Fibroblast of skin of right quadriceps (primary cell): Measurements from ENCODE around the gene QSOX1.

ENCODE experiments used
- DNase-seq: peaks from one replicate; pipeline ENCODE4 v3.0.0-alpha.2; 2013

The QSOX1 gene

GRCh38 chr1:180238675-180239074 is 84.0 kb downstream of the QSOX1 start:
- DNase-seq = no peak

- no peak for DNase-seq
These were observed 84.8 kb downstream of the QSOX1 start for GRCh38 chr1:180239145-180240096.

DNA sequence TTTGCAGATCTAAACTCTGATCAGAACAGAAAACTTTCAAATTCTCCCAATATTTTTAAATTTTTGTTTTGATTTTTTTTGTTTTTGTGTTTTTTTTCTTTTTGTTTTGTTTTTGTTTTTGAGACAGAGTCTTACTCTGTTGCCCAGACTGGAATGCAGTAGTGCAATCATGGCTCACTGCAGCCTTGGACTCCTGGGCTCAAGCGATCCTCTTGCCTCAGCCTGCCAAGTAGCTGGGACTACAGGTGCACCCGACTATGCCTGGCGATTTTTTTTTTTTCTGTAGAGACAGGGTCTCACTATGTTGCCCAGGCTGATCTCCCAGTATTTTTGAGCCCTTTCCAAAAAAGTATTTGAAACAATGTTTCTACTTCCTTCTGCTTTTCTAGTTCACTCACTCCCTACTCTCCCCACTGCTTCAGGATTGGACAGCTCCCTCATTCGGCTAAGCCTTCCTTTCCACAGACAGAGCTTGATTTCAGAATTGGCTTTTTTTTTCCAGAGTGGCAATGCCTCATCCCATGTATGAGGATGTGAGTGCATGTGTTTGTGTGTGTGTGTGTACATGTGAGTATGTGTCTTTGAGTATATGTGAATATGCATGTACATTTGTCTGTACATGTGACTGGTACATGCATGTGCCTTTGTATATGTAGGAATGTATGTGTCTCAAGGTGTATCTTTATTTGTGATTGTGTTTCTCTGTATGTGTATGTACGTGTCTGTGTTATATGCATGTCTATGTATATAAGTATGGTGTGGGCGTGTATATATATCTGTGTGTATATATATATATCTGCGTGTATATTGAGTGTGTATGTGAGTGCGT is 87.3 kb downstream of the QSOX1 start:
- DNase-seq = no peak

GRCh38 chr1:180243517-180244221 is 89.0 kb downstream of the QSOX1 start:
- no peak for DNase-seq

- no peak for DNase-seq
These were observed 90.2 kb downstream of the QSOX1 start for GRCh38 chr1:180244840-180245239.

DNA sequence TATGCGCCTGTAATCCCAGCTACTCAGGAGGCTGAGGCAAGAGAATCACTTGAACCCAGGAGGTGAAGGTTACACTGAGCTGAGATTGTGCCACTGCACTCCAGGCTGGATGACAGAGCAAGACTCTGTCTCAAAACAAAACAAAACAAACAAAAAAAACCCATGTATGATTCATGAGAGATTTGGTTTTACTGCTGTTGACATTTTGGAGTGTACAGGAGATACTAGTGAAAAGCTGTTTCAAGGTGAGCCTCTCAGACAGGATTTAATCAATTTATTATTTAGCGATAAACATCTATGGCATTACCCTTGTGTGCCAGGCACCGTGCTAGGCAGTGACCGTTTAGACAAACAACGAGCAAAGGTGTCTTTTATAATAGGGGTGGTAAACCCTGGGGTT is 91.9 kb downstream of the QSOX1 start:
- no peak for DNase-seq

GRCh38 chr1:180247061-180247460 is 92.4 kb downstream of the QSOX1 start:
- no peak for DNase-seq

- DNase-seq = no peak
These were observed 92.9 kb downstream of the QSOX1 start for GRCh38 chr1:180247580-180247979.

DNA sequence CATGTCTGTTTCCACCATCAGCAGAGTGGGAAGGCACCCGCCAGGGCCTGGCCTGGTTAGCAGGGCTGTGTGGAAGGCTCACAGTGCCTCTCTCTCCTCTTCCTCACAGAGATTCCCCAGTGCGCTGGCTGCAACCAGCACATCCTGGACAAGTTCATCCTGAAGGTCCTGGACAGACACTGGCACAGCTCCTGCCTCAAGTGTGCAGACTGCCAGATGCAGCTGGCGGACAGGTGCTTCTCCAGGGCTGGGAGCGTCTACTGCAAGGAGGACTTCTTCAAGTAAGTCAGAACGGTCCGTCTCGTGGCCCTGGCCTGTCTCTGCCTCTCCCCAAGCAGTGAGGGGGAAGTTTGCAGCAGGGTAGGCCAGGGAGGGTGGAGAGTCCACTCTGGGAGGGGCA is 93.5 kb downstream of the QSOX1 start:
- no peak for DNase-seq

DNA sequence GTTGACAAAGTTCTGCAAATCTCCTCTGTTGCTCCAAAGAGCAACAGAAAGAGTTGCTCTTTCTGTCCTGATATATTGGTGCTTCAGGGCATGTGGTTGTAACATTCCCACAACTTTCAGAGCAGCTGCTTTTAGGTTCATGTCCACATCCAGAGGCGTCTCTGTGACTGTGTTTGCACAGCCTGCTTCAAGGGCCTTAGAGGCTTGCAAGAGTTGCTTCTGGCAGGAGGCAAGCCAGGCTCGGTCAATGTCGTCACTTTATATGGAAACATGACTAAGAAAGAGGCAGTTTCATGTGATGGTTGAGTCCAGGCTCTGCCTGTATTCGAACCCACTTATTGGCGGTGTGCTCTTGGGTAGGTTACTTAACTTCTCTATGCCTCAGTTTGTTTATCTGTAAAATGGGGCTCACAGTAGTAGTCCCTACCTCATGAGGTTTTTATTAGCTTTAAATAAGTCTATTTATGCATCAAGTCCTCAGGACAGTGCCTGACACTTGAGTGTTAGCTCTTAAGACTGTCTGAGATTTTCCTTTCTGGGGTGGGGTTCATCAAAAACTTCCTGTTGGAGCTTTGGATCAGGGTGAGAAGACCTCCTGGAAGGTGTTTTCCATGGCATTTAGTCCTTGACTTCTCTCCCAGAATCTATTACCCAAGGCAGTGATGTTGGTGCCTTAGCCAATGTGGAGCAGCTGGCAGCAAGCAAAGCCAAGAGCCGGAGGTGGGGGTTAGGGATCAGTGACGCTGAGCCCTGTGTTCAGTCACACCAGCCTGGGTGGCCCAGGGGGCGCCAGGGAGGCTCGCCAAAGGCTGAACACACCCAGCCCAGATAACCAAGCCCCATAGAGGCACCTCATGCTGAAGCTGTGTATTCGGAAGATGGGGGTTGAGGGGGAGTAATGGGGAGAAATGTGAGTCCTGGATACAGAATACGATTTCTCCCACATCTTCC is 94.3 kb downstream of the QSOX1 start:
- no peak for DNase-seq

- DNase-seq = no peak
These were observed 95.2 kb downstream of the QSOX1 start for GRCh38 chr1:180249725-180250498.

DNA sequence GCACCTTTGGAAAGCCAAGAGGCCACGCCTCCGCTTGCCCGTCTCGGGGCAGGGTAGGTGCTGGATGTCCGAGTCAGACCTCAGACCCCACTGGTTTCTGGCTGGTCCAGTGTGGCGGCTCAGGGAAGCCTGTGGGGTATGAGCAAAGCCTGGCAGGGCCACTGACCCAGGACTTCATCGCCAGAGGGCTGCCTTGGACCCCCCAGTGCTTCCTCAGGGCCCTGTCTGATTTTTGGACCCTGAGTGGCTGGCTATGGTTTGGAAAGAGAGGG is 95.8 kb downstream of the QSOX1 start:
- no peak for DNase-seq

DNA sequence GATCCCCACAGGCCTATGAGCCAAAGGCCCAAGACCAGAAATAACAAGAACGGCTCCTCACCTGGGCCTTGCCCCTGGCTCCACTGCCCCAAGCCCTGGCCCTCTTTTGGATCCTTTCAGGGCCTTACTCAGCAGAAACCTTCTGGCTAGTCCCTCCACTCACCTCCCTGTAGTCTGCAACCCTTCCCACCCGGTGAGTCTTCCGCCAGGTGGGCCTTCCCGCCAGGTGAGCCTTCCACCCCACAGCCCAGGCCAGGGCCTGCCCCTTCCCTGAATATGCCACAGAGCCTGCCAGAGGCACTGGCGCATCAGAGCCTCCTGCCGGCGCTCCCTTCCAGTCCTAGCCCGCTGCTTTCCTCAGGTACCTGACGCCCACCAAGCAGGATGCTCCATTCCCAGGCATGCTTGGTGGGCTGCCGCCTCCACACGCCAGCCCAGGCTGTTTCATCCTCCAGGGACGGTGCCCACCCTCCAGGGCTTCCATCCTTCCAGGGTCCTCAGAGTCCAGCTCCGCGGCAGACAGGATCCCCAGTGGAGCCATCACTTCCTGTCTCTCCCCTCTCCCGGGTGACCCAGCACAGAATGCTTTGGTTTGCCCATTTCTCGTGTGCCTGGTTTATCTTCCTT is 96.3 kb downstream of the QSOX1 start:
- no peak for DNase-seq

GRCh38 chr1:180251526-180252305 is 97.0 kb downstream of the QSOX1 start:
- DNase-seq = no peak

GRCh38 chr1:180252638-180253536 is 98.2 kb downstream of the QSOX1 start:
- peak; percentile 45 for DNase-seq
